CMK (cell line): ENCODE measurements around the gene FGFBP1.

Experiments
- DNase-seq: peaks from one replicate; pipeline ENCODE4 v3.0.0-alpha.2; 2010; ENCODE audit warnings: low read depth

FGFBP1 gene

DNA sequence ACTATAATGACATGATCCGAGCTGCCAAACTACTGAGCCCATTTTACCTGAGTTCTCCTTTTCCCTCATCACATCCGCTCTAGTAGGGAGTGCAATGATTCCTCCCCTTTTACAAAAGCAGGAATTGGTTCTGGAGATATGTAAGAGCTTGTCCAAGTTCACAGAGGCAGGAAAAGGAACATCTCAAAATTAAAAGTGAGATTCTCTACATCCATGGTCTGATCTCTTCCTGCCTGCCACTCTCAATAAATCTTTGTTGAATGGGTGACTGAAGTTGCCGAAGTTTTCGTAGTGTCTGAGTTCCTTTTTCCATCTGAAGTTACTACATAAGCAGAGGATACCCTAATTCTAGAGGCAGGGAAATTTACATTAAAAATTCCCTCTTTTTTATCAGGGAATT lies at the start of gene FGFBP1:
Gene FGFBP1 (minus strand): TSS at position 101 of the 400 bp plus-strand sequence. CDS start 2,108 bp downstream, outside the sequence.
- DNase-seq = no peak

DNA sequence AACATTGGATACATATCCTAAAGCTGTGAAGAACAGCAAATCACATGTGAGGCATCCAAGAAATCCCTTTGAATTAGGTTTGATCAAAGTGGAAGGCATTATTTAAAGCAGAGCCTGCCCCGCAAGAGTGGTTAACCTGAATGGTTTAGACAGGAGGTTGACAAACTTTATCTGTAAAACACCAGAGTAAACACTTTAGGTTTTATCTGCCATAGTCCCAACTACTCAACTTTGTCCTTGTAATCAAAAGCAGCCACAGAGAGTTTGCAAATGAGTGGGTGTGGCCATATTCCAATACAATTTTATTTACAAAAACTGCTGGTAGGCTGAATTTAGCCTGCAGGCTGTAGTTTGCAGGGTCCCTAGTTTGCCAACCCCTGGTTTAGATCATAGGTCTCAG lies 49.7 kb upstream of the FGFBP1 start:
- no peak for DNase-seq

- no peak for DNase-seq
Measured at GRCh38 chr4:15986907-15987306, 48.4 kb upstream of the FGFBP1 start.

- no peak for DNase-seq
Measured at GRCh38 chr4:15983610-15984009, 45.1 kb upstream of the FGFBP1 start.

GRCh38 chr4:15982842-15983524 lies 44.4 kb upstream of the FGFBP1 start:
- no peak for DNase-seq

DNA sequence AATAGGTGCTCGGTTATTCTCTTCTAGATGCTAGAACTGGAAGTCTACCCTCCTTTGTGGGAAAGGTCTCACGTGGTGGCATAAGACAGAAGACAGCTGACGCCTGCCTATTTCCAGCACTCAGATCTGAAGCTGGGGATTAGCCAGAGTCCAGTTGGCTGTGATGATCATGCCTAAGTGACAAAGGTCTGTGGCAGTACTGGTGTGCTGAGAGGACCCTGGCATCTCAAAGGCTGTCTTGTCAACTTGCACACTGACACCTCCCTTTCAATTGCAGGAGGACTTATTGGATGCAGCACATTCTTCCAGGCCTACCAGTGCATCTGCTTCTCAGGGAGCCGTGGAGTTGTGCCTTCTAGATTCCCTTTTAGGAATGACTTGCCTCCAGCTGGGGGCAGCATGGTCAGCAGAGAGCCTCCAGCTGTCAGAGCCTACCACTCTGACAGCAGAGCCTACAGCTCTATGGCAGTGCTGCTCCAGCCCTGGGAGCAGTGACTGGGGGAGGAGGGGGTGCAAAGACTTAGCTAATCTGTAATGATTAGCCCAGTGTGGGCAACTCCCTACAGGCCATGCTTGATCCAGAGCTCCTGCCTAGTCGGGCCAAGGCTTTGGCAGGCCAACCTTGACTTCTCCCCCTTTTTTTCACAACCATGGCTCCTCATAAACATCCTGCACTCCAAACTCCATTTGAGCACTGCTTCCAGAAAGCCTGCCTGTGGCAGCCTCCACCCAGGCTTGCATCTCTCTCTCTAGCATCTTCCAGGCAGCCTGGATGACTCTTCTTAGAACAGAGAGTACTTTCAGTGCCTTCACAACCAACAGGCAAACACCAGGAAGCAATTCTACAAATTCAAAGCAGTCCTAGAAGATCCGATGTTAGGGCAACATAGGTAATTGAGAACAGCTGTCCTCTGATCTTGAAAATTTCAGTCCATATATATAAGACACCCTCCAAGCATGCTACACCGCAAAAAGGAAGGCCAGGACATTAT lies 38.2 kb upstream of the FGFBP1 start:
- DNase-seq = no peak

GRCh38 chr4:15971068-15971801 lies 32.7 kb upstream of the FGFBP1 start:
- DNase-seq = no peak

DNA sequence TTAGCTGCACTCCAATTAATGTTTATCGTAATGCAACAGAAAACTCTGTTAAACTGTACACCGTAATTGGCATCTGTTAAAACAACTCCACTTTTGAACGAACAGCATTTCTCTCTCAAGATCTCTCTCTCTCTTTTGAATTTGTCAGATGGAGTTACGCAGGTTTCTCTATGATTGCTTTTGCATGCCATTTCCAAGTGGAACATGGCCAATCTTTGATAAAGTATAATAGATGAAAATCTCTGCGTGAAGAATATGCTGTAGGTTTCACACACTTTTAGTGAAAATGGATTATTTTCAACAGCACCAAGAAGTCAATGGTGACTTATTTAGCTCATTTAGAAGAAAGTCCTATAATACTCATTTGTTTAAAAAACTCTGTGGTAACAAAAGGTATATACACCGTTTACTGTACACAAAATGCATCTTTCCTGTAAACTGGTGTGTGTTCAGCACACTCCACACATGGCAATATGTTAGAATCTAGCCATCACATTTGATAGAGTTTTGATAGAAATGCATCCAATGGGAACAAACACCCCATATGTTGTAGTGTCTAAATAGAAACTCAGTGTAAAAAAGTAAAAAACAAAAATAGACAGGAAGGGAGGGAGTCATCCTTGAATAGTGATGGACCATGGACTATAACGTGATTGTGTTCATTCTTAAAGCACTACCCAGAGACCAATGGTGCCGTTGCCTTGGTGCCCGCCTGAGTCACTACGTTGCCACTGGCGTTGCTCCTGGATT lies 30.2 kb upstream of the FGFBP1 start:
- DNase-seq = no peak

GRCh38 chr4:15965325-15965724 lies 26.8 kb upstream of the FGFBP1 start:
- DNase-seq = no peak

DNA sequence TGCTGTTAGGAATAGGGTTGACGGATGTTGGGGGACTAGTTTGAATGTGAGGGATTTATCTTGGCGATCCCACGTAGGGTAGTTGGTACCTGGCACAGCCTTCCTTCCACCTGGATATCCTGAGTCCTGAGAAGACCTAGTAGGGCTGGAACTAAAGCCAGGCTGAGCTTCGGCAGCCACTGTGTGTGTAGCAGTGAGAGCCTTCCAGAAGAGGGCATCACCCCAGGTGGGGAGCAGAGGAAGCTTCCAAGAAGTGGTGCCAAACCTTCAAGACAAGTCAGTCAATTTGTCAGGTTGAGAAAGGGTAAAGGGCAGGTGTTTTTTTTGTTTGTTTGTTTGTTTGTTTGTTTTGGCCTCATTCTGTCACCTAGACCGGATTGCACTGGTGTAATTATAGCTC lies 25.6 kb upstream of the FGFBP1 start:
- DNase-seq = no peak

- DNase-seq = no peak
Measured at GRCh38 chr4:15963576-15963975, 25.0 kb upstream of the FGFBP1 start.

DNA sequence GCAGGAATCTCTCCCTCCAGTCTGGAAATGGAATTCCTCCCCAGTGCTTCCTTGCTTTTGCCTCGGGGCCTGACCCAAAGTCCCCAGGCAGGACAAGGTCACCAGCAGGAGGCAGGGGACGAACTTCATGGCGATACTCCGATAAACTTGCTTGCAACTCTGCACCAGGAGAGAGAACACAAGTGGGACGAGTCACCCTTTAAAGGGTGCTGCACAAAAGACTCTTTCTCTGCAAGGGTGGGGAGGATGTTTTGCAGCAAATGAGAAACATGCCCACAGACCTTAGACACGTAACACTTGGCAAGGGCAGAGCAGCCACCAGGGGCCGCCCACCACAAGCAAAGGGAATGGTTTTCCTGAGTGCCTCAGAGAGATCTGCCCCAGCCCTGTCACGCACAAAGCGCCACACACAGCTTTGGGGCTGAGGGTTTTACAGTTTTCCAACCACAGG lies 24.5 kb upstream of the FGFBP1 start, which contains the start of gene FGFBP2:
Gene FGFBP2 (minus strand): TSS at position 175 of the 451 bp plus-strand sequence. CDS start 46 bp downstream, at position 129.
- no peak for DNase-seq

- DNase-seq = no peak
Measured at GRCh38 chr4:15961781-15962510, 23.4 kb upstream of the FGFBP1 start.

- DNase-seq = no peak
Measured at GRCh38 chr4:15958562-15958961, 20.0 kb upstream of the FGFBP1 start.

DNA sequence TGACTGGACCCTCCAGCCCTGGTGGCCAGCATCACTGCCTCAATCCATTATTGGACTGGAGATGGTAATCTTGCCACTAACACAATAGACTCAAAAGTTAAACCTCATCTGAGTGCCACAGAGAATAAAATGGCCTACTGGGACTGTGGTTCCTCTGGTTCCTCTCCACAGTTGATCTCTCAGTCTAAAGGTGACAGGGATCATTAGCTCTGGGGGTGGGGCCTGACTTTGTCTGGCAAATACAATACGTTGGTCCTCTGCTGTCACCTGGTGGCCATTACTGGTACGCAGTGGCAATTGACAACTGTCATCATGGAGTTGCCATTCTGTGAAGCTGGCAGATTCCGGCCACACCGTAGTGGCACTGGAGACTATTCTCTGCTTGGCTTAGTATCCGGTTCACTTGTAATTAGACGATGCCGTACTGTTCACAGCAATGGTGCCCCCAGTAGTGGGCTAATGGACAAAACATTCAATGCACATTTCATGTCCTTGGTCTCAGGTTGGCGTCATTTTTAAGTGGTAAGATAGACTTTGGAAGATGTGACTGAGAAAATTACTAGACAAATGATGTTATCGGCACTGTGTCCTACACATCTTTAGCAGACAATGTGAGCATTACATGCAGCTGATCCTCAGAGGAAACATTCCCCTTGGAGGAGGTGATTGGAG lies 17.8 kb upstream of the FGFBP1 start:
- DNase-seq = peak; percentile 33

DNA sequence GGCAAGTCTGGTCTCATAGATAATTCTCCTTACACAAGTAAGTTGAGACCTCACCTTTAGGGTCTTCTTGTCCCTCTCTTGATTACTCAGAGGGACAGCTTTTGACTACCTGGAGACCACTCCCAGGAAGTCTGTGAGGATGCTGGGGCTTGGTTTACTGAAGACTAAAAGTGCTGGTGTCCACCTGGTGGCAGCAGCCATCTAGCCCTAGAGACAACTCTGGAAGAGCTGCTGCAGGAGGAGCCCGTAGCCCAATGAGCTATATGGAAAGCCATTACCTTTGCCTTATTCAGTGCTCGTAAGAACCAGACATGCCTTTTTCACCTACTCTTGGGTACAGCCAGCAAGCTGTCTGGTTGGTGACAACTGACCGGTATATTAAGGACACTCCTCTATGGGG lies 17.1 kb upstream of the FGFBP1 start:
- DNase-seq = no peak

DNA sequence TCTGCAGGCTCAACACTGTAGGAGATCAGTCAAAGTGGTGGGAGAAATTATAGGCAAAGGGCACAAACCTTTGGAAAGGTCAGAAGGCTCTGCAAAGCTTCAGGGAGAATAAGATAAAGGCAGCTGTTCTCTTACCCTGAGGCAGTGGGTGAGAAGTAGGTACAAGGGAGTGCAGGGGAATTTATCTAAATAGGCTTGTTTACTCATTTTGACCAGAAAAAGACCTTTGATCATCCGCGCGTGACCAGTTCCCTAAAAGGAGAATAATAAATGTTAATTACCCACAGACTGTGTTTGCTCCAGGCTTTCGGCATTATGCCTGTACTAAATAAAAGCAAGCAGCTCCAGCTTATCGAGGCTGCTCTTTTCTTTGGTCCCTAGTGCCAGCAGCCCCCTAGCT lies 15.1 kb upstream of the FGFBP1 start:
- no peak for DNase-seq

- DNase-seq = no peak
Measured at GRCh38 chr4:15951781-15952180, 13.2 kb upstream of the FGFBP1 start.

DNA sequence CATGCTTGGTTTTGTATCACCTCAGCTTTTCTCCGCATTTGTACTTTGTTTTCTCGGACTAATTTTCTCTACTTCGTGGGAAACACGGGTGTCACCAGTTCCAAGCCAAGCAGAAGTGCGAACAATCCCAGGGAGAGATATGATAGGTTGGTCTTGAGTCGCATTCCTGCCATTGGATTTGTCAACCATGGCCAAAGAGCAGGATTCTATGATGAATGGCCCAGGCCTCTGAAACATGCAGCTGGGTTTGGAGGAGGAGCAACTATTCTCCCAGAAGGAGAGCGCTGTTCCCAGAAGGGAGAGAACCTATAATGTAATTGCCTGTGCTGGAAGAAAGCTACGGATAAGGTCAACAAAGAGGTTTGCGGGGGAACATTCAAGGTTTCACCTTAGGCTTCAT lies 10.3 kb upstream of the FGFBP1 start:
- DNase-seq = no peak

DNA sequence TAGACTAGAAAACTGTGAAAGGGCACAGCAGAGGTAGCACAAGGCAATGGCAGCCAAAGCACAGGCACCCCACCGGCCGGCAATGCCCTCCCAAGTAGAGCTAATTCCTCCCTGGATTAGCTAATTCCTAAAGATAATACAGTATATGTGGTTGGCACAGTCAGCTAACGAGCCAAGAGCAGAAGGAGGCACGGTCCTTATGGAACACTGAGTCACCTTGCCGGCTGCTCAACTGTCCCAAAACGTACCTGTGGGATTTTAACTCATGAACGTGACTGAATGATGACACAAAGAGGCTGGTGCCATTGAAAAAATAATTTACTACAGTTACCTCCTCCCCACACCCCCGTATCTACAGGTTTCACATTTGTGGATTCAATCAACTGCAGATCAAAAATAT lies 9.1 kb upstream of the FGFBP1 start:
- no peak for DNase-seq
